T1000 (cell line): ENCODE results near the gene SDK2.

Source experiments
- DNase-seq: peaks from one replicate; lab custom pipeline; 2025; ENCODE audit warnings: mixed read lengths; lab: John Stamatoyannopoulos, UW

Gene SDK2

GRCh38 chr17:73419051-73419450 is 225.2 kb downstream of the SDK2 start:
- DNase-seq: no peak

GRCh38 chr17:73415782-73416181 is 228.5 kb downstream of the SDK2 start:
- DNase-seq: no peak

GRCh38 chr17:73414171-73414955 is 229.9 kb downstream of the SDK2 start:
- DNase-seq: no peak

GRCh38 chr17:73412914-73413313 is 231.3 kb downstream of the SDK2 start:
- no peak for DNase-seq

GRCh38 chr17:73411313-73411747 is 232.9 kb downstream of the SDK2 start:
- no peak for DNase-seq

- no peak for DNase-seq
These were observed 233.5 kb downstream of the SDK2 start for GRCh38 chr17:73410586-73411312.

- no peak for DNase-seq
These were observed 240.0 kb downstream of the SDK2 start for GRCh38 chr17:73404246-73404645.

GRCh38 chr17:73402466-73402865 is 241.8 kb downstream of the SDK2 start:
- no peak for DNase-seq

- no peak for DNase-seq
These were observed 242.3 kb downstream of the SDK2 start for GRCh38 chr17:73401911-73402310.

GRCh38 chr17:73400915-73401545 is 243.2 kb downstream of the SDK2 start:
- DNase-seq: no peak

GRCh38 chr17:73399056-73399455 is 245.2 kb downstream of the SDK2 start:
- DNase-seq: no peak

GRCh38 chr17:73397856-73398540 is 246.2 kb downstream of the SDK2 start:
- no peak for DNase-seq

GRCh38 chr17:73397278-73397826 is 246.9 kb downstream of the SDK2 start:
- DNase-seq: no peak

- no peak for DNase-seq
These were observed 247.6 kb downstream of the SDK2 start for GRCh38 chr17:73396431-73397277.

GRCh38 chr17:73394512-73395450 is 249.5 kb downstream of the SDK2 start:
- DNase-seq: no peak

- DNase-seq: no peak
These were observed 250.3 kb downstream of the SDK2 start for GRCh38 chr17:73393962-73394361.

GRCh38 chr17:73393381-73393780 is 250.9 kb downstream of the SDK2 start:
- DNase-seq: no peak

- DNase-seq: no peak
These were observed 252.6 kb downstream of the SDK2 start for GRCh38 chr17:73391331-73392265.

- no peak for DNase-seq
These were observed 253.4 kb downstream of the SDK2 start for GRCh38 chr17:73390851-73391250.
